Retinal pigment epithelial cell (primary cell): ENCODE data around the gene PIK3C3.

Experiments used
- DNase-seq: peaks from one replicate; pipeline ENCODE4 v3.0.0-alpha.2; 2010; ENCODE audit warnings: low read depth
- H3K4me3 ChIP-seq: 2 replicates; pipeline ENCODE4 v1.5.1; 2011; ENCODE audit warnings: mild to moderate bottlenecking, low read length, control low read depth, moderate library complexity
- CTCF ChIP-seq: conservative IDR thresholded peaks from 2 replicates; pipeline ENCODE4 v1.5.1; 2011; ENCODE audit warnings: low read depth, low read length, control low read depth, inconsistent platforms

PIK3C3 gene

GRCh38 chr18:41954827-41955613 lies at the start of gene PIK3C3:
Gene PIK3C3, plus strand, starts transcription at chr18:41955234. Its CDS starts 58 bp downstream, at chr18:41955292.
- no peak for TF ChIP-seq CTCF
- peak within 1 kb of the TSS; percentile 97 for H3K4me3 ChIP-seq
- DNase-seq, result peak; percentile 96

GRCh38 chr18:41905786-41906527 lies 49.1 kb upstream of the PIK3C3 start:
- TF ChIP-seq CTCF, result no peak
- H3K4me3 ChIP-seq, result no peak overlapping the region
- DNase-seq, result no peak

GRCh38 chr18:41906528-41907146 lies 48.4 kb upstream of the PIK3C3 start:
- TF ChIP-seq CTCF, result peak; percentile 50
- H3K4me3 ChIP-seq, result no peak overlapping the region
- peak; percentile 30 for DNase-seq

- H3K4me3 ChIP-seq, result no peak overlapping the region
- DNase-seq, result no peak
- no peak for TF ChIP-seq CTCF
Observed at GRCh38 chr18:41917181-41917580, 37.9 kb upstream of the PIK3C3 start.

GRCh38 chr18:41921770-41922169 lies 33.3 kb upstream of the PIK3C3 start:
- DNase-seq, result no peak
- H3K4me3 ChIP-seq, result no peak overlapping the region
- no peak for TF ChIP-seq CTCF

GRCh38 chr18:41922176-41922575 lies 32.9 kb upstream of the PIK3C3 start:
- no peak for TF ChIP-seq CTCF
- no peak overlapping the region for H3K4me3 ChIP-seq
- no peak for DNase-seq
